K562 (cell line): ENCODE measurements around the gene MROH8. TPM values are rescaled to one million over a fixed set of nuclear protein-coding genes. Genes with fewer than 3 reads are reported as not detected.

Experiments used
- ATAC-seq: fragments of 200-7000 bp; cut with Tn5 transposase; 3 replicates; pipeline ENCODE4 v1.9.1; 2020; ENCODE audit warnings: moderate library complexity
- BruUV-seq: library from RNA; stranded (reverse); fragments of 400-500 nt; replicated peaks from 2 replicates; lab custom pipeline; 2021; lab: Mats Ljungman, UMichigan
- CTCF ChIA-PET: fragments of 300-600 bp; formaldehyde crosslinking; extraction: SDS; loops from one replicate; lab custom pipeline; 2021; ENCODE audit warnings: low intra/inter-chr PET ratio; lab: Yijun Ruan, JAX
- POLR2A ChIA-PET: fragments of 300-600, 350-650 bp; sonication (Branson Sonifier 250); formaldehyde crosslinking; extraction: SDS; loops from one replicate; lab custom pipeline; 2021; ENCODE audit warnings: antibody characterized with exemption, inconsistent platforms; lab: Yijun Ruan, JAX
- DNase-seq, 4 experiments: peaks; one replicate each; pipeline versions ENCODE4 v3.0.0 to v3.0.0-alpha.2; 2011 to 2018; ENCODE audit warnings: low spot score in 3 of 4, mixed read lengths in 3 of 4; ENCODE audit errors: extremely low read depth in 1 of 4
- FAIRE-seq: peaks from 2 replicates; lab custom pipeline; 2011; peaks lifted over from hg19 to GRCh38; lab: Jason Lieb, UNC
- H2AFZ ChIP-seq: 2 replicates; pipeline ENCODE4 v1.6.0; 2011; ENCODE audit warnings: low read depth, low read length, control low read depth, inconsistent platforms
- H3K27ac ChIP-seq: fragments of 200-600 bp; 3 replicates; pipeline ENCODE4 v1.8.0; 2011; ENCODE audit warnings: low read depth, mild to moderate bottlenecking, control low read depth, inconsistent platforms, low read length, moderate library complexity, mixed read lengths; ENCODE audit errors: extremely low read depth
- H3K27me3 ChIP-seq, 2 experiments: fragments of 300-600 bp in 1 of 2; 2 replicates in 1 of 2; 3 replicates in 1 of 2; pipeline versions ENCODE4 v1.6.0 to v1.8.0; 2011; ENCODE audit warnings: inconsistent platforms in 2 of 2, low read length in 2 of 2, mild to moderate bottlenecking in 1 of 2, mixed read lengths in 1 of 2, moderate library complexity in 1 of 2; ENCODE audit not compliant: control insufficient read depth in 2 of 2, insufficient read depth in 2 of 2
- H3K36me3 ChIP-seq: fragments of 300-600 bp; 3 replicates; pipeline ENCODE4 v1.8.0; 2011; ENCODE audit warnings: mild to moderate bottlenecking, low read length, inconsistent platforms; ENCODE audit not compliant: control insufficient read depth, insufficient read depth
- H3K4me1 ChIP-seq, 2 experiments: fragments of 200-600 bp in 1 of 2; replicated peaks in 1 of 2; 2 replicates in 1 of 2; 3 replicates in 1 of 2; pipeline versions ENCODE4 v1.5.1 to v1.8.0; 2011; ENCODE audit warnings: inconsistent platforms in 2 of 2, low read length in 2 of 2, mild to moderate bottlenecking in 1 of 2, mixed read lengths in 1 of 2, moderate library complexity in 1 of 2; ENCODE audit not compliant: control insufficient read depth in 2 of 2, insufficient read depth in 2 of 2
- H3K4me2 ChIP-seq: 2 replicates; pipeline ENCODE4 v1.6.1; 2011; ENCODE audit warnings: low read length, control low read depth, inconsistent platforms, mixed read lengths; ENCODE audit not compliant: insufficient read depth
- H3K4me3 ChIP-seq: fragments of 200-600 bp; sonication (generic), shearing (Covaris generic); 2 replicates; pipeline ENCODE4 v1.5.1; 2016; ENCODE audit warnings: control low read depth, inconsistent platforms
- H3K79me2 ChIP-seq: fragments of 200-600 bp; 3 replicates; pipeline ENCODE4 v1.8.0; 2011; ENCODE audit warnings: low read length, inconsistent platforms; ENCODE audit not compliant: control insufficient read depth, insufficient read depth
- H3K9ac ChIP-seq, 2 experiments: 2 replicates each; pipeline versions ENCODE4 v1.6.0 to v1.6.1; 2011; ENCODE audit warnings: low read depth in 2 of 2, low read length in 2 of 2, control low read depth in 1 of 2, inconsistent platforms in 1 of 2, mild to moderate bottlenecking in 1 of 2, mixed read lengths in 1 of 2; ENCODE audit not compliant: insufficient read depth in 1 of 2
- H3K9me1 ChIP-seq: one replicate; pipeline ENCODE4 v1.6.0; 2011; ENCODE audit warnings: inconsistent platforms, mild to moderate bottlenecking, low read length, moderate library complexity; ENCODE audit not compliant: control insufficient read depth, insufficient read depth
- H3K9me3 ChIP-seq: replicated peaks from 2 replicates; pipeline ENCODE4 v1.5.1; 2011; ENCODE audit warnings: low read depth, low read length, inconsistent platforms; ENCODE audit not compliant: control insufficient read depth, insufficient read depth
- H4K20me1 ChIP-seq: replicated peaks from 2 replicates; pipeline ENCODE4 v1.6.1; 2011; ENCODE audit warnings: low read length, inconsistent platforms, mixed read lengths; ENCODE audit not compliant: control insufficient read depth, insufficient read depth
- EGR1 ChIP-seq: fragments of 450-650 bp; conservative IDR thresholded peaks from 2 replicates; pipeline ENCODE4 v1.6.1; 2017; ENCODE audit warnings: mild to moderate bottlenecking
- ELF4 ChIP-seq: fragments of 450-650 bp; formaldehyde crosslinking; IDR thresholded peaks from 2 replicates; pipeline ENCODE4 v1.4.0; 2022; ENCODE audit warnings: missing genetic modification characterization
- HDAC8 ChIP-seq: fragments of 450-650 bp; IDR thresholded peaks from 2 replicates; pipeline ENCODE4 v1.6.1; 2016; ENCODE audit warnings: mild to moderate bottlenecking, missing genetic modification characterization, moderate library complexity, missing compliant biosample characterization
- PHB ChIP-seq: fragments of 250-450 bp; sonication (Bioruptor Pico); IDR thresholded peaks from 2 replicates; pipeline ENCODE4 v1.5.0; 2021
- SPI1 ChIP-seq: IDR thresholded peaks from 2 replicates; pipeline ENCODE4 v1.6.1; 2011; ENCODE audit warnings: low read depth, low read length, control low read depth, borderline replicate concordance
- WGBS: fragments of 100-300 bp; shearing (Covaris generic); methylation state at CpG from one replicate; pipeline ENCODE4 v1.1.6; 2016; ENCODE audit warnings: low coverage, mixed read lengths; ENCODE audit not compliant: insufficient coverage; ENCODE audit errors: missing lambda C conversion rate; 5-methylcytosine and 5-hydroxymethylcytosine counted together
- in situ Hi-C: fragments of 300-500 bp; cut with MboI; formaldehyde crosslinking; loops from 4 replicates; pipeline ENCODE4 v1.15.0; 2018; ENCODE audit warnings: inconsistent platforms, mixed read lengths
- intact Hi-C: fragments of 100-400 bp; cut with micrococcal nuclease; formaldehyde crosslinking; loops from 2 replicates; pipeline ENCODE4 v1.14.2; 2022
- polyA plus RNA-seq, 8 experiments: library from polyadenylated mRNA; depleted of rRNA in 4 of 8; stranded (reverse) in 5 of 8; unstranded in 3 of 8; fragments of >200 nt; fragmentation: Nextera tagmentation in 2 of 8; fragmentation: Illumina TruSeq in 1 of 8; extraction: Ambion mirVana in 2 of 8; extraction: Trizol in 1 of 8; gene quantifications; 2 replicates each; pipeline versions ENCODE4 v1.2.1 to v1.2.3, GENCODE V29; 2011 to 2014; ENCODE audit warnings: inconsistent platforms in 1 of 8, missing spikeins in 1 of 8
- total RNA-seq, 7 experiments: library from RNA; depleted of rRNA in 6 of 7; stranded (reverse); fragments of >200 nt in 6 of 7; fragmentation: Illumina TruSeq in 2 of 7; extraction: Trizol in 2 of 7; gene quantifications; 2 replicates each; pipeline versions ENCODE4 v1.2.1 to v1.2.3, GENCODE V29; 2011 to 2021; ENCODE audit warnings: low replicate concordance in 1 of 7
- TF ChIP-seq, protein P1 (sequence below), 2 experiments: fragments of 150-350 bp in 1 of 2; IDR thresholded peaks; 2 replicates each; pipeline ENCODE4 v1.6.1; 2012 to 2016; ENCODE audit warnings: low read depth in 2 of 2, low read length in 2 of 2, mild to moderate bottlenecking in 1 of 2, moderate library complexity in 1 of 2

The MROH8 gene
- total and polyA plus RNA-seq, 9 of the 15 experiments (the other 6 are each of a cell fraction or from before 2014, with no cell fraction given), result 0.21 to 1.5 (median 0.78) TPM

DNA sequence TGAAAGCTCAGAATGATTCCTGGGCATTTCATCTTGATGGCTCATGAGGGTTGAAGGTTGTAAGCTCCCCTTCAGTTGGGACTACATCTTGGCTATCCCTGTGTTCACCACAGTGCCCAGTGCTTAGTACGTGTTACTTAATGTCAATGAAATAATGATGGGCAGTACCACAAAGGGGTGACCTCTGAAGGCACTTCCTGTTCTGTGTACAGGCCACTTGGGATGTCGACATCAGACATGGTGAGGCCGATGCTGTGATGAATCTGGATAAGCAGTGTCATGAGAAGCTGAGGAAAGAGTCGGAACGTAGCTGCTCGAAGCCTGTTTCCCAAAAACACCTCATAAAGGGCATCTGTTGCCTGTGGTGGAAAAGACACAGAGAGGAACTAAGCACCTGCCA lies 55.9 kb downstream of the MROH8 start:
- Histone ChIP-seq H3K27ac (no peak overlapping the region), H2AFZ (peak overlapping the region; percentile 44; the same call in 1 of the 2 replicates), H3K9me1 (no peaks in the 10 kb centered on the region), H3K9me3 (no peaks in the 10 kb centered on the region), H3K36me3 (no peaks in the 10 kb centered on the region), H3K4me2 (no peak overlapping the region), H3K79me2 (no peaks in the 10 kb centered on the region), H4K20me1 (no peaks in the 10 kb centered on the region), H3K27me3 (no peaks in the 10 kb centered on the region; a peak in 2 of 5 replicates), H3K4me3 (no peak overlapping the region), H3K9ac (no peak overlapping the region), H3K4me1 (no peaks in the 10 kb centered on the region)
- 28% methylated on average over 6 of the region's 6 CpGs for WGBS
- ChIA-PET POLR2A (interaction anchor here (0.9 to 1.2 kb wide), 2 partner anchors 14 to 28 kb away, joined by 3 read pairs; no protein-coding TSS in a partner anchor), CTCF (no interaction called here)
- intact Hi-C loops, result no loop called here
- in situ Hi-C loops, result no loop called here
- FAIRE-seq (peak; percentile 32), DNase-seq (no peak), ATAC-seq (no peak)
- TF ChIP-seq ELF4 (no peak), HDAC8 (tag) (no peak), PHB (CRISPR knock-in tag) (no peak), EGR1 (no peak), SPI1 (peak; percentile 74; the same call in 1 of the 2 replicates)
- TF ChIP-seq, protein P1, sequence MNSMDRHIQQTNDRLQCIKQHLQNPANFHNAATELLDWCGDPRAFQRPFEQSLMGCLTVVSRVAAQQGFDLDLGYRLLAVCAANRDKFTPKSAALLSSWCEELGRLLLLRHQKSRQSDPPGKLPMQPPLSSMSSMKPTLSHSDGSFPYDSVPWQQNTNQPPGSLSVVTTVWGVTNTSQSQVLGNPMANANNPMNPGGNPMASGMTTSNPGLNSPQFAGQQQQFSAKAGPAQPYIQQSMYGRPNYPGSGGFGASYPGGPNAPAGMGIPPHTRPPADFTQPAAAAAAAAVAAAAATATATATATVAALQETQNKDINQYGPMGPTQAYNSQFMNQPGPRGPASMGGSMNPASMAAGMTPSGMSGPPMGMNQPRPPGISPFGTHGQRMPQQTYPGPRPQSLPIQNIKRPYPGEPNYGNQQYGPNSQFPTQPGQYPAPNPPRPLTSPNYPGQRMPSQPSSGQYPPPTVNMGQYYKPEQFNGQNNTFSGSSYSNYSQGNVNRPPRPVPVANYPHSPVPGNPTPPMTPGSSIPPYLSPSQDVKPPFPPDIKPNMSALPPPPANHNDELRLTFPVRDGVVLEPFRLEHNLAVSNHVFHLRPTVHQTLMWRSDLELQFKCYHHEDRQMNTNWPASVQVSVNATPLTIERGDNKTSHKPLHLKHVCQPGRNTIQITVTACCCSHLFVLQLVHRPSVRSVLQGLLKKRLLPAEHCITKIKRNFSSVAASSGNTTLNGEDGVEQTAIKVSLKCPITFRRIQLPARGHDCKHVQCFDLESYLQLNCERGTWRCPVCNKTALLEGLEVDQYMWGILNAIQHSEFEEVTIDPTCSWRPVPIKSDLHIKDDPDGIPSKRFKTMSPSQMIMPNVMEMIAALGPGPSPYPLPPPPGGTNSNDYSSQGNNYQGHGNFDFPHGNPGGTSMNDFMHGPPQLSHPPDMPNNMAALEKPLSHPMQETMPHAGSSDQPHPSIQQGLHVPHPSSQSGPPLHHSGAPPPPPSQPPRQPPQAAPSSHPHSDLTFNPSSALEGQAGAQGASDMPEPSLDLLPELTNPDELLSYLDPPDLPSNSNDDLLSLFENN (IDR thresholded peaks at IDR 0.05; ENCODE audit: low read depth in 2 of 2, low read length in 2 of 2), result no peak
- BruUV-seq, result no TSS peak
